ENCODE data around the gene MIR17HG. TPM values are rescaled to one million over a fixed set of nuclear protein-coding genes. Genes with fewer than 3 reads are reported as not detected.
"Not testable (repeated sequence)": the region's sequence is repeated elsewhere in the genome, so short reads cannot be mapped to it uniquely, and the experiment has no call there.

MIR17HG gene
- total RNA-seq, 1 donor from 2014 or later = not detected

- H3K9me3 ChIP-seq = no peaks in the 10 kb centered on the region
- no peak for DNase-seq (ENCODE audit: low spot score in 2 of 2)
- peaks cover 7 to 21% of the 10 kb centered on the region in 2 donors for H3K4me1 ChIP-seq
- no peak overlapping the region for H3K4me3 ChIP-seq
- H3K27ac ChIP-seq = no peak overlapping the region
- H3K27me3 ChIP-seq = no peaks in the 10 kb centered on the region
- intact Hi-C loops (cut with DNase I) = no loop called here
- no peak for TF ChIP-seq CTCF (IDR thresholded peaks at IDR 0.05)
- H3K36me3 ChIP-seq = peaks cover 5 to 19% of the 10 kb centered on the region in 2 donors
These were observed 3.6 kb downstream of the MIR17HG start for GRCh38 chr13:91351123-91351522.

- no peak for TF ChIP-seq CTCF (IDR thresholded peaks at IDR 0.05)
- no peaks in the 10 kb centered on the region for H3K9me3 ChIP-seq
- peaks cover 3 to 21% of the 10 kb centered on the region in 2 donors for H3K4me1 ChIP-seq
- no peak overlapping the region for H3K4me3 ChIP-seq
- no peak overlapping the region for H3K27ac ChIP-seq
- peaks cover 5 to 19% of the 10 kb centered on the region in 2 donors for H3K36me3 ChIP-seq
- no peak for DNase-seq (ENCODE audit: low spot score in 2 of 2)
- no peaks in the 10 kb centered on the region for H3K27me3 ChIP-seq
- intact Hi-C loops (cut with DNase I) = no loop called here
These were observed 4.5 kb downstream of the MIR17HG start for GRCh38 chr13:91351980-91352379.

GRCh38 chr13:91352891-91353290, 5.4 kb downstream of the MIR17HG start:
- peaks cover 5 to 19% of the 10 kb centered on the region in 2 donors for H3K36me3 ChIP-seq
- H3K9me3 ChIP-seq; DNase-seq (ENCODE audit: low spot score in 2 of 2); intact Hi-C loops (cut with DNase I); H3K27me3 ChIP-seq; H3K4me3 ChIP-seq; H3K27ac ChIP-seq: not testable (repeated sequence)
- H3K4me1 ChIP-seq = peaks cover 3 to 21% of the 10 kb centered on the region in 2 donors

GRCh38 chr13:91353494-91353893, 6.0 kb downstream of the MIR17HG start:
- TF ChIP-seq CTCF (IDR thresholded peaks at IDR 0.05) = no peak
- Histone ChIP-seq H3K4me1 (peaks cover 3 to 26% of the 10 kb centered on the region in 2 donors), H3K27ac (no peak overlapping the region), H3K27me3 (no peaks in the 10 kb centered on the region), H3K9me3 (no peaks in the 10 kb centered on the region), H3K36me3 (peaks cover 5 to 19% of the 10 kb centered on the region in 2 donors), H3K4me3 (no peak overlapping the region)
- intact Hi-C loops (cut with DNase I) = no loop called here
- no peak for DNase-seq (ENCODE audit: low spot score in 2 of 2)

GRCh38 chr13:91355099-91355825, 7.8 kb downstream of the MIR17HG start:
- DNase-seq (ENCODE audit: low spot score in 2 of 2) = no peak
- Histone ChIP-seq H3K36me3 (peaks cover 5 to 19% of the 10 kb centered on the region in 2 donors), H3K27ac (no peak overlapping the region), H3K9me3 (no peaks in the 10 kb centered on the region), H3K4me1 (peaks cover 3 to 18% of the 10 kb centered on the region in 2 donors), H3K4me3 (no peak overlapping the region), H3K27me3 (no peaks in the 10 kb centered on the region)
- intact Hi-C loops (cut with DNase I) = no loop called here
- no peak for TF ChIP-seq CTCF (IDR thresholded peaks at IDR 0.05)

- H3K27ac ChIP-seq = no peak overlapping the region
- H3K9me3 ChIP-seq = no peaks in the 10 kb centered on the region
- H3K36me3 ChIP-seq = peaks cover 3 to 19% of the 10 kb centered on the region in 2 donors
- H3K4me1 ChIP-seq = peaks cover 3 to 18% of the 10 kb centered on the region in 2 donors
- DNase-seq (ENCODE audit: low spot score in 2 of 2) = no peak
- H3K4me3 ChIP-seq = no peak overlapping the region
- intact Hi-C loops (cut with DNase I) = no loop called here
- no peak for TF ChIP-seq CTCF (IDR thresholded peaks at IDR 0.05)
- H3K27me3 ChIP-seq = no peaks in the 10 kb centered on the region
These were observed 8.6 kb downstream of the MIR17HG start for GRCh38 chr13:91355826-91356710.
